Trophoblast cell (in vitro differentiated cells and primary cell): Measurements from ENCODE around the gene FSD2.

ENCODE experiments used
- DNase-seq, 2 donors: peaks; one replicate each; pipeline ENCODE4 v3.0.0-alpha.2; 2016
- H2AFZ ChIP-seq: 2 replicates; pipeline ENCODE4 v1.6.1; 2013; ENCODE audit warnings: low read length, moderate library complexity, mild to moderate bottlenecking; ENCODE audit not compliant: insufficient read depth, poor library complexity
- H2AK5ac ChIP-seq: 2 replicates; pipeline ENCODE4 v1.6.1; 2013; ENCODE audit warnings: mild to moderate bottlenecking, low read length
- H2BK120ac ChIP-seq: 2 replicates; pipeline ENCODE4 v1.6.1; 2013; ENCODE audit warnings: low read length, mild to moderate bottlenecking, moderate library complexity; ENCODE audit not compliant: insufficient read depth, poor library complexity
- H2BK12ac ChIP-seq: 2 replicates; pipeline ENCODE4 v1.6.1; 2013; ENCODE audit warnings: mild to moderate bottlenecking, low read length, moderate library complexity
- H2BK5ac ChIP-seq: 2 replicates; pipeline ENCODE4 v1.6.1; 2013; ENCODE audit warnings: low read length, low read depth, moderate library complexity, mild to moderate bottlenecking; ENCODE audit not compliant: poor library complexity
- H3K14ac ChIP-seq: 2 replicates; pipeline ENCODE4 v1.6.1; 2013; ENCODE audit warnings: mild to moderate bottlenecking, low read length
- H3K18ac ChIP-seq: 2 replicates; pipeline ENCODE4 v1.6.1; 2013; ENCODE audit warnings: mild to moderate bottlenecking, low read length
- H3K23ac ChIP-seq: 2 replicates; pipeline ENCODE4 v1.6.1; 2013; ENCODE audit warnings: low read length
- H3K27ac ChIP-seq: 2 replicates; pipeline ENCODE4 v1.5.1; 2013; ENCODE audit warnings: low read depth, mild to moderate bottlenecking, inconsistent platforms, low read length, moderate library complexity
- H3K27me3 ChIP-seq: 2 replicates; pipeline ENCODE4 v1.6.1; 2013; ENCODE audit warnings: inconsistent platforms, mild to moderate bottlenecking, low read length, moderate library complexity; ENCODE audit not compliant: insufficient read depth
- H3K36me3 ChIP-seq, 2 experiments: 1 replicate in 1 of 2; 2 replicates in 1 of 2; pipeline ENCODE4 v1.6.1; 2013; ENCODE audit warnings: low read length in 2 of 2, mild to moderate bottlenecking in 2 of 2, moderate library complexity in 1 of 2; ENCODE audit not compliant: insufficient read depth in 2 of 2, control insufficient read depth in 1 of 2
- H3K4ac ChIP-seq: 2 replicates; pipeline ENCODE4 v1.6.1; 2013; ENCODE audit warnings: low read depth, mild to moderate bottlenecking, low read length, moderate library complexity
- H3K4me1 ChIP-seq, 2 experiments: 1 replicate in 1 of 2; 2 replicates in 1 of 2; pipeline ENCODE4 v1.6.1; 2013; ENCODE audit warnings: low read length in 2 of 2, mild to moderate bottlenecking in 2 of 2, moderate library complexity in 1 of 2; ENCODE audit not compliant: insufficient read depth in 2 of 2, control insufficient read depth in 1 of 2
- H3K4me2 ChIP-seq: 2 replicates; pipeline ENCODE4 v1.6.1; 2013; ENCODE audit warnings: inconsistent platforms, mild to moderate bottlenecking, low read length, moderate library complexity
- H3K4me3 ChIP-seq: 2 replicates; pipeline ENCODE4 v1.5.1; 2013; ENCODE audit warnings: mild to moderate bottlenecking, low read depth, low read length, inconsistent platforms
- H3K79me1 ChIP-seq: one replicate; pipeline ENCODE4 v1.6.1; 2013; ENCODE audit warnings: low read length
- H3K79me2 ChIP-seq: 2 replicates; pipeline ENCODE4 v1.6.1; 2013; ENCODE audit warnings: low read length, mild to moderate bottlenecking; ENCODE audit not compliant: control insufficient read depth, insufficient read depth, poor library complexity
- H3K9ac ChIP-seq: 2 replicates; pipeline ENCODE4 v1.6.1; 2013; ENCODE audit warnings: mild to moderate bottlenecking, low read length
- H3K9me3 ChIP-seq: 2 replicates; pipeline ENCODE4 v1.6.1; 2013; ENCODE audit warnings: low read depth, mild to moderate bottlenecking, control low read depth, inconsistent platforms, low read length; ENCODE audit not compliant: insufficient read depth
- H4K12ac ChIP-seq: 2 replicates; pipeline ENCODE4 v1.6.1; 2013; ENCODE audit warnings: low read depth, mild to moderate bottlenecking, low read length, moderate library complexity
- H4K8ac ChIP-seq: 2 replicates; pipeline ENCODE4 v1.6.1; 2013; ENCODE audit warnings: low read depth, mild to moderate bottlenecking, low read length, moderate library complexity
- H4K91ac ChIP-seq: one replicate; pipeline ENCODE4 v1.6.1; 2013; ENCODE audit warnings: low read depth, mild to moderate bottlenecking, low read length, moderate library complexity
- WGBS: extraction: QIAGEN DNeasy Blood & Tissue Kit; methylation state at CpG from one replicate; pipeline ENCODE4 v1.1.7; 2013; ENCODE audit warnings: missing lambda C conversion rate; ENCODE audit not compliant: insufficient read length, insufficient coverage; ENCODE audit errors: extremely low coverage; 5-methylcytosine and 5-hydroxymethylcytosine counted together

FSD2 gene

GRCh38 chr15:82763361-82764116 is 42.3 kb downstream of the FSD2 start:
- no peak overlapping the region for H2AK5ac ChIP-seq
- no peaks in the 10 kb centered on the region for H3K79me2 ChIP-seq
- no peak overlapping the region for H3K4ac ChIP-seq
- no peaks in the 10 kb centered on the region for H3K4me1 ChIP-seq
- H3K27ac ChIP-seq, result no peak overlapping the region
- no peak overlapping the region for H2BK12ac ChIP-seq
- no peak overlapping the region for H4K8ac ChIP-seq
- no peak overlapping the region for H3K4me3 ChIP-seq
- no peak overlapping the region for H2BK120ac ChIP-seq
- no peaks in the 10 kb centered on the region for H3K27me3 ChIP-seq
- H2AFZ ChIP-seq, result no peak overlapping the region
- H3K79me1 ChIP-seq, result no peaks in the 10 kb centered on the region
- H3K36me3 ChIP-seq, result peaks cover 9 to 11% of the 10 kb centered on the region in 2 experiments
- H3K18ac ChIP-seq, result no peak overlapping the region
- peaks cover 2% of the 10 kb centered on the region for H3K9me3 ChIP-seq
- no peak overlapping the region for H3K23ac ChIP-seq
- no CpG with 5 or more reads among the region's 7 CpGs for WGBS
- H4K91ac ChIP-seq, result no peak overlapping the region
- no peak for DNase-seq
- no peak overlapping the region for H3K14ac ChIP-seq
- no peak overlapping the region for H4K12ac ChIP-seq
- no peak overlapping the region for H3K4me2 ChIP-seq
- no peak overlapping the region for H2BK5ac ChIP-seq
- no peak overlapping the region for H3K9ac ChIP-seq

DNA sequence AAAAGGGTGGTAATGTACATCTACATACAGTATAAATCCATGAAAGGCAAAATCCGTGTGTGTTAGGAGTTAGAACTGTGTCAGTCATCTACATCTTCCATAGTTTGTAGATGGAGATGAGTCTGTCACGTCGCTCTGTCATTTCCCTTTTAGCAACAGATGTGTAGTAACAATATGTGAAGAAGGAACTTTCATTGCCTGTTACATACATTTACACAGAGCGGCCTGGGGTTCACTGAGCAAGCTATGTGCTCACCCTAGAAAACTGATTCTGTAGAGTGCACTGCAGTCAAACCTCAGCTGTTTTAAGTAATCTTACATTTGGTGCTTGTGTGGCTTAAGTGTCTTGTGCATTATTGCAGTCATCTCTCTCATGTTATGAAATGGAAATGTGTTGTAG is 54.6 kb downstream of the FSD2 start:
- H3K79me1 ChIP-seq, result peaks cover 4% of the 10 kb centered on the region
- H3K27ac ChIP-seq, result no peak overlapping the region
- no peak overlapping the region for H2AK5ac ChIP-seq
- no peak overlapping the region for H3K14ac ChIP-seq
- no peak overlapping the region for H2BK12ac ChIP-seq
- no CpG with 5 or more reads among the region's 4 CpGs for WGBS
- peaks cover 5% of the 10 kb centered on the region for H3K79me2 ChIP-seq
- no peak overlapping the region for H3K9ac ChIP-seq
- H3K36me3 ChIP-seq, result peaks cover 3 to 7% of the 10 kb centered on the region in 2 experiments
- H3K23ac ChIP-seq, result no peak overlapping the region
- no peaks in the 10 kb centered on the region for H3K9me3 ChIP-seq
- peak overlapping the region; percentile 87 for H3K4me2 ChIP-seq
- H3K4me1 ChIP-seq, result peaks cover 0 to 11% of the 10 kb centered on the region in 2 experiments
- peak in 1 of 2 donors; percentile 2 for DNase-seq
- H2BK120ac ChIP-seq, result no peak overlapping the region
- no peak overlapping the region for H3K18ac ChIP-seq
- H3K4me3 ChIP-seq, result no peak overlapping the region
- H4K12ac ChIP-seq, result no peak overlapping the region
- no peaks in the 10 kb centered on the region for H3K27me3 ChIP-seq
- no peak overlapping the region for H2AFZ ChIP-seq
- H4K8ac ChIP-seq, result no peak overlapping the region
- H4K91ac ChIP-seq, result no peak overlapping the region
- H2BK5ac ChIP-seq, result no peak overlapping the region
- H3K4ac ChIP-seq, result peak overlapping the region; percentile 59

DNA sequence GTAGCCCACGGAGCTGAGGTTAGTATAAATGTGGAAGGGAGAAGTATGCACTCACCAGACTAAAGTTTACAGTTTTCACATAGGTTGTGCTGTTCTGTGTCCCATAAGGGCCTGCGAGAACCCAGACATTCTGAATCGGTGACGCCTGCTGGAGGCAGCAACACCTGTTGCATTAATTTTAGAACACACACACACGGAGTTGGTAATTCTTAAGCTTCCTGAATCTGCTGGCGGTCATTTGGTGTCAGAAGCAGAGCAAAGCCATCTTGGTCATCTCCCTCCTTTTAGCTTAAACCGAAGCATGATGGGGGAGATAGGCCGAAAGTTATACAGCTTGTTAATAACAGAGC is 55.1 kb downstream of the FSD2 start:
- Histone ChIP-seq H3K36me3 (peaks cover 3 to 5% of the 10 kb centered on the region in 2 experiments), H3K9ac (peak overlapping the region; percentile 87), H3K79me2 (peaks cover 5% of the 10 kb centered on the region), H3K9me3 (no peaks in the 10 kb centered on the region), H3K18ac (no peak overlapping the region), H2AFZ (peak overlapping the region; percentile 6), H3K4me2 (peak overlapping the region; percentile 87), H3K27me3 (no peaks in the 10 kb centered on the region), H3K4me3 (peak overlapping the region; percentile 93), H3K23ac (no peak overlapping the region), H3K79me1 (peaks cover 4% of the 10 kb centered on the region), H3K14ac (peak overlapping the region; percentile 33), H2AK5ac (no peak overlapping the region), H4K91ac (peak overlapping the region; percentile 7), H2BK120ac (no peak overlapping the region), H2BK12ac (no peak overlapping the region), H2BK5ac (no peak overlapping the region), H3K27ac (no peak overlapping the region), H3K4me1 (peaks cover 0 to 11% of the 10 kb centered on the region in 2 experiments), H4K8ac (peak overlapping the region; percentile 56), H3K4ac (peak overlapping the region; percentile 5), H4K12ac (peak overlapping the region; percentile 12)
- WGBS, result no CpG with 5 or more reads among the region's 8 CpGs
- DNase-seq, result peak; percentile 28 to 39

- Histone ChIP-seq H3K9me3 (no peaks in the 10 kb centered on the region), H3K27ac (peak overlapping the region; percentile 76), H3K4me3 (peak overlapping the region; percentile 93), H3K4me2 (peak overlapping the region; percentile 87), H3K9ac (peak overlapping the region; percentile 88), H3K4me1 (peaks cover 0 to 11% of the 10 kb centered on the region in 2 experiments), H4K12ac (peak overlapping the region; percentile 79), H3K79me2 (peaks cover 5% of the 10 kb centered on the region), H2BK5ac (peak overlapping the region; percentile 71), H2AFZ (peak overlapping the region; percentile 60), H3K79me1 (peaks cover 4% of the 10 kb centered on the region), H4K91ac (peak overlapping the region; percentile 67), H3K18ac (peak overlapping the region; percentile 47), H3K23ac (no peak overlapping the region), H3K27me3 (no peaks in the 10 kb centered on the region), H3K4ac (peak overlapping the region; percentile 23), H4K8ac (peak overlapping the region; percentile 94), H2BK12ac (no peak overlapping the region), H3K36me3 (peaks cover 3 to 5% of the 10 kb centered on the region in 2 experiments), H3K14ac (peak overlapping the region; percentile 46), H2BK120ac (peak overlapping the region; percentile 28), H2AK5ac (no peak overlapping the region)
- no CpG with 5 or more reads among the region's 47 CpGs for WGBS
- DNase-seq, result peak; percentile 89 to 95
Observed at GRCh38 chr15:82749951-82750830, 55.7 kb downstream of the FSD2 start.
